ENCODE measurements around the gene PLBD1.
A peak's percentile ranks its signal among the peaks of the same experiment; 100 is the strongest.

The PLBD1 gene

DNA sequence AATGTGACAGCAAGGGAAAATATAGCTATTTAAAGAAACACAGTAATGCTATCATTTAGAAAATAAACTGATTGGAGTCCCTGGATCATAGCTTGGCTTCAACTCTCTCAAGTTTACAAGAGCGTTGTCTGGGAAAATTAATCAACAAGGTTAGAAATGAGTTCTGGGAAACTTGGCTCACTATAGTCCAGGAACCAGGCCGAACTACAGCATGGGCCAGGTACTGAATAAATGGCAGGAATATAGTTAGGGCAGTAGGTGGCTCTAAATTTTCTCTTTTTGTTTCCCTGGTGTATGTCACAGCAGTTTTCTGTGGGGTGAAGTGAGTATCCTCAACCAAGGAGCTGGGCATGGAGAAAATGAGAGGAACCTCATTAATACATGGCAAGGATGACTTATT, 72.4 kb downstream of the PLBD1 start:
- DNase-seq = no peak

DNA sequence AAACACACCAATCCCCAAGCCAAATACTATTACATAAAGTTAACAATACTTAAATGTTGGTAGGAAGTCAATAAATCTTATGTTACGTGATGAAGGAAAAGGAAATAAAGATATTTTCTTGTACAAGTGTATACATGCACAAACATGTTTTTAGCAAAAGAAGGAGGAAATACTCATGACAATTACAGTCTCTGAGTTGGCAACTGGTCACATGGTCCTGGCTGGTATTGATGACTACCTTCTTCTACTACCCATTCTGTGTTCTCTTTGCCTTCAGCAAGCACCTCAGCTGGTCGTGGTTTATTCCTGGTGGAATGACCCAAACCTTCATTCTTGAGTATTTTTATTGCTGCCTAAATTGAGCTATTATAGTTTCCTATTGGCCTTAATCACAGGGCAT, 84.8 kb downstream of the PLBD1 start:
- no peak for DNase-seq

DNA sequence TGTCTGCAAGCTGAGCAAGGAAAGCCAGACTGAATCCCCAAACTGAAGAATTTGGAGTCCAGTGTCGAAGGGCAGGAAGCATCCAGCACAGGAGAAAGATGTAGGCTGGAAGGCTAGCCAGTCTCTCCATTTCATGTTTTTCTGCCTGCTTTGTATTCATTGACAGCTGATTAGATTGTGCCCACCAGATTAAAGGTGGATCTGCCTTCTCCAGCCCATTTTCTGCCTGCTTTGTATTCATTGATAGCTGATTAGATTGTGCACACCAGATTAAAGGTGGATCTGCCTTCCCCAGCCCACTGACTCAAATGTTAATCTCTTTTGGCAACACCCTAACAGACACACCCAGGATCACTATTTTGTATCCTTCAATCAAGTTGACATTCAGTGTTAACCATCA, 85.3 kb downstream of the PLBD1 start:
- DNase-seq = no peak

DNA sequence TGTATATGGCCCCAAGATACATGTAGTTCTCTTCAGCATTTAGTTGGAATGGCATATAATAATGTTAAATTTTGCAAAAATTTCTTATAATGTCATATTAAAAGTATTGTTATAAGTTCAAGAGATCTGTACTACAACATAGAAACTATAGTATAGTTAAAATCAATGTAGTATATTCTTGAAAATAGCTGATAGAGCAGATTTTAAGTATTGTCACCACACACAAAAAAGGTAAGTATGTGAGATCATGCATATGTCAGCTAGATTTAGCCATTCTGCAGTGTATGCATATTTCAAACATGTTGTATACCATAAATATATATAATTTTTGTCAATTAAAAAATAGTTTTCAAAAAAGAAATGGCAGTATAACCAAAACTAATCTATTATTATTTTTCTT, 86.5 kb downstream of the PLBD1 start:
- no peak for DNase-seq

DNA sequence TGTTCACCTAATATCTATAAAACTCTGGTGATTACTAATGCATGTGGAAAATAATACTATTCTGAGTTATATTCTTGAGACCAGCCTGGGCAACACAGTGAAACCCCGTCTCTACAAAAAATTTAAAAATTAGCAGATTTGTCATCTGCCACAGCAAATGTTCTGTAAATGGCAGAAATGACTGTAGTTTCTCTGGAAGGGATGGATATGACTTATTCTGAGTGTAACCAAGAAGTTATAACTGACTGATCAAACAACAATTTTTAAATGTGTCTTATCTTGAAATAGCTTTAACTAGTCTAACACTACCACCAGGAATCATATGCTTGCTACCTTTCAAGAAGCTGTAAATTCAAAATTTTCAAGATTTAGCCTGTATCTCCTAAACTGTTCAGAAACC, 88.7 kb downstream of the PLBD1 start:
- no peak for DNase-seq

DNA sequence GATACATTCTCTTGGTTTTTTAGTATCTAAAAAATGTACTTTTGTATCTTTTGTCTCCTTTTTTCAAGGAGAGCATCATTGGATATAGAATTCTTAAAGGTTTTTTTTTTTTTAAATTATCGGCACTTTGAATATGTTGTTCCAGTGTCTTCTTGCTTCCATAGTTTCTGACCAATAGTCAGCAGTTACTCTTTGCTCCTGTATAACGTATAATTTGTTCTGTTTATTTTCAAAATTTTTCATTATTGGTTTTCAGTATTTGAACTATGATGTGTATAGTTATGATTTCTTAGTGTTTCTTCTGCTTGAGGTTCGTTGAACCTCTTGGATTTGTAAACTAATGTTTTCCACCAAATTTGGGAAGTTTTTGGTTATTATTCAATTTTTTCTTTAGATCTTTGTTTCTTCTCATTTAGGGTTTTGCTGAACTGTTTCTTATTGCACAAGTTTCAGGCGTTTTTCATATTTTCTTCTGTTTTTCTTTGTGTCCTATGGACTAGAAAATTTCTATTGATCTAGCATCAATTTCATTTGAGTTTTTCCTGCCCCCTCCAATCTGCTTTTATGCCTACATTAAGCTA, 93.9 kb downstream of the PLBD1 start:
- DNase-seq = no peak

DNA sequence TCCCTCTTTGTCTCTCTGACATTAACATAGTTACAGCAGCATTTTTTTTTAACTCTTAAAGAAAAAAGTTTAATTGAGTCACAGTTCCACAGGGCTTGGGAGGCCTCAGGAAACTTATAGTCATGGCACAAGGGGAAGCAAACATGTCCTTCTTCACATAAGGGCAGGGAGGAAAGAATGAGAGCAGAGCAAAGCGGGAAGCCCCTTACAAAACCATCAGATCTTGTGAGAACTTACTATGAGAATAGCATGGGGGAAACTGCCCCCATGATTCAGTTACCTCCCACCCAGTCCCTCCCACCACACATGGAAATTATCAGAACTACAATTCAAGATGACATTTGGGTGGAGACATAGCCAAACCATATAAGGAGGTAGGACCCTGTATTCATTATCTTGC, 96.2 kb downstream of the PLBD1 start:
- no peak for DNase-seq

DNA sequence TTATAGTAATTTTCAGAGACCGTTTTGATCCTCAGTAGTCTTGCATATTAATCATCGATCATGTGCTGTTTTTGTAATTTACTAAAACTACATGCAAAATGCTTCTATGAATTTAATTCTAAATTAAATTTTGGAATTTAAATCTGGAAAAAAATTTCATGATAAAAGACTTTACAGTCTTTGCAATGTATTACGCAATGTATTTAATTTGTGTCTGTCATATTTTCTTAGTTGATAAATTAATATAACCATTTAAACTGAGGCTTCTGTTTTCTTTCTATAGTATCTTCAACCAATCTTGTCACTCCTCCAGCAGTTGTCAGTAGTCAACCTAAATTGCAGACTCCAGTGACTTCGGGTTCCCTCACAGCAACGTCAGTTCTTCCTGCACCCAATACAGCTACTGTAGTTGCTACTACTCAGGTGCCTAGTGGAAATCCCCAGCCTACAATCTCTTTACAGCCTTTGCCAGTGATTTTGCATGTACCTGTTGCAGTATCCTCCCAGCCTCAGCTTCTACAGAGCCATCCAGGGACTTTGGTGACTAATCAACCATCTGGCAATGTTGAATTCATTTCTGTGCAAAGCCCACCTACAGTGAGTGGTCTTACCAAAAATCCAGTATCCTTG, 107.4 kb downstream of the PLBD1 start:
- DNase-seq = no peak

DNA sequence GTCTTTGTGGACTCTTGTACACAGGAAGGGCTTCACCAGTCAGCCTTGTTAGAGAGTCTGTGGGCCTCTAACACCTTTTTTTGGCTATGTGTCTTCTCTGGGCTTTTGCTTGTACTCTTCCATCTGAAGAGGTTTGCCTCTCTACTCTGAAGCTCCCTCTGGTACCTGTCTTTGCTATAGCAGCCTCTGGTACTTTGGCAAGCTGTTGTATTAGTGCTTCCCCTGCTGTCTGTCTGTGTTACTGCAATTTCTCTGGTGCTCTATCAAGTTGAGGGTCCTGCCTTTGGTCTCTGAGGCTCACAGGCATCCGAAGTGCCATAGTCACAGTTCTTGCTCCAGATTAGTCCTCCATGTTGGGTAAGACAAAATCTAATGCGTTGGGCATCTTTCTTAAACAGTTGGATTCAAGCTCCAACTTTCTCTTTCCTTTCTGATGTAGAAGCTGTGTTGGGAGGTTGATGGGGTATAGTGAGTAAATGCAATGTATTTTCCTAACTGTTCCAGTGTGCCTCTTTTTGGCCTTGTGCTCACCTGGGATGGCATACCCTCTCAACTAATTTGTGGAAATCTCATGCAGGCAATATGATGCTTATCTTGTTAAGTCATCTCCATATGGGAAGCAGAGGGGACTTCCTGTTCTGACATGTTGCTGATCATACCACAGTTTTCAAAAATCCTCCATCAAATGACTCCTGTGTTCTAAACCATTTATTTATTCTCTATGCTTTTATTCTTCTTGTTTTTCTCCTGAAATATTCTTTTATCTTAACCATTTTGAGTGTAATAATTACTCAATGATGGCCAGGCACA, 113.4 kb downstream of the PLBD1 start:
- peak; percentile 27 for DNase-seq

Measured in DMS153 (cell line).